ENCODE measurements around the gene IL4I1.
A peak's percentile ranks its signal among the peaks of the same experiment; 100 is the strongest.

DNA sequence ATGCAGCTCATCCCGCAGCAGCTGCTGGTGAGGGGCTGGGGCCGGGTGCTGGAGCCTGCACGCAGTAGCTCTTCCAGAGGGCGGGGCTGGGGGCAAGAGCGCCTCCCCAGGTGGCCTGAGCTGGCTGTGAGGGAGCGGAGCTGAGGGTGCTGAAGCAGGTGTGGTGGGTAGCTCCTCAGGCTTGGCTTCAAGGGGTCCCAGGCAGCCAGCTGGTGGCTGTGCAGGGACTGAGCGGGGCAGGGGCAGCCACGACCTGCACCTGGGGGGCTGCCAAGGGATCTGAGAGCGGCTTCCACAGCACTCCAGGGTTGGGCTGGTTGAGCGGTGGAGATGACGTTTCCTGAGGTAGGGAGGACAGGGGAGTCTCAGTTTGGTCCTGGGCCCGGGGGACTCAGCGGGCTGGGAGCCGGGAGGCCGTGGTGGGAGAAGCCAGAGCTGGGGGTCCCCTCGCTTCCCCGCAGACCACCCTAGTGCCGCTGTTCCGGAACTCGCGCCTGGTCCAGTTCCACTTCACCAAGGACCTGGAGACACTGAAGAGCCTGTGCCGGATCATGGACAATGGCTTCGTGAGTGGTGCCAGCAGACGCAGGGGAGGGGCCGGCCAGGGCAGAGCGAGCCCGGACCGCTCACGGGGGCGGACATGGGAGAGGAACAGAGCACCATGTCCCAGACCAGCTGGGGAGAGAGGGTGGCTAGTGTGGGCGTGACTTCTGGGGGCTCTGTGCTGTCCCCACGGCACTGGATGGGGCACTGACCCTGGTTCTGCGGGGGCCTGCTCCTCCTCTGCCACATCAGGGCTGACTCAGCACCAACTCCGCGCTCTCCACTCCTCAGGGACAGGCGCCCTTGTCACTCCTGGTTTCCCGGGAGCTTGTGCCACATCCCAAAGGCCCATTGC lies 38.4 kb downstream of the IL4I1 start:
- TF ChIP-seq, protein P1, sequence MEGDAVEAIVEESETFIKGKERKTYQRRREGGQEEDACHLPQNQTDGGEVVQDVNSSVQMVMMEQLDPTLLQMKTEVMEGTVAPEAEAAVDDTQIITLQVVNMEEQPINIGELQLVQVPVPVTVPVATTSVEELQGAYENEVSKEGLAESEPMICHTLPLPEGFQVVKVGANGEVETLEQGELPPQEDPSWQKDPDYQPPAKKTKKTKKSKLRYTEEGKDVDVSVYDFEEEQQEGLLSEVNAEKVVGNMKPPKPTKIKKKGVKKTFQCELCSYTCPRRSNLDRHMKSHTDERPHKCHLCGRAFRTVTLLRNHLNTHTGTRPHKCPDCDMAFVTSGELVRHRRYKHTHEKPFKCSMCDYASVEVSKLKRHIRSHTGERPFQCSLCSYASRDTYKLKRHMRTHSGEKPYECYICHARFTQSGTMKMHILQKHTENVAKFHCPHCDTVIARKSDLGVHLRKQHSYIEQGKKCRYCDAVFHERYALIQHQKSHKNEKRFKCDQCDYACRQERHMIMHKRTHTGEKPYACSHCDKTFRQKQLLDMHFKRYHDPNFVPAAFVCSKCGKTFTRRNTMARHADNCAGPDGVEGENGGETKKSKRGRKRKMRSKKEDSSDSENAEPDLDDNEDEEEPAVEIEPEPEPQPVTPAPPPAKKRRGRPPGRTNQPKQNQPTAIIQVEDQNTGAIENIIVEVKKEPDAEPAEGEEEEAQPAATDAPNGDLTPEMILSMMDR (IDR thresholded peaks at IDR 0.05 in 8 of 11, conservative IDR thresholded peaks at IDR 0.05 in 3 of 11) = no peak
- TF ChIP-seq POLR2AphosphoS5 (IDR thresholded peaks at IDR 0.05) = peak; percentile 40 to 72 (median 59)
- no peak for TF ChIP-seq POLR2A (IDR thresholded peaks at IDR 0.05)
